HepG2 (cell line): Measurements from ENCODE around the gene TMEM9. TPM values are rescaled to one million over a fixed set of nuclear protein-coding genes. Genes with fewer than 3 reads are reported as not detected.

Experiments used
- ATAC-seq: fragments of 200-7000 bp; cut with Tn5 transposase; 3 replicates; pipeline ENCODE4 v1.9.1; 2020; ENCODE audit warnings: mild to moderate bottlenecking, moderate library complexity
- BruUV-seq: library from RNA; stranded (reverse); fragments of 400-500 nt; replicated peaks from 2 replicates; lab custom pipeline; 2021; lab: Mats Ljungman, UMichigan
- CTCF ChIA-PET: fragments of 300-600 bp; formaldehyde crosslinking; extraction: SDS; loops from one replicate; lab custom pipeline; 2021; ENCODE audit warnings: low total read pairs, inconsistent platforms, low intra/inter-chr PET ratio; lab: Yijun Ruan, JAX
- POLR2A ChIA-PET: fragments of 350-600 bp; sonication (Branson Sonifier 250); formaldehyde crosslinking; loops from one replicate; lab custom pipeline; 2020; ENCODE audit warnings: antibody characterized with exemption, inconsistent platforms; lab: Yijun Ruan, JAX
- DNase-seq: peaks from one replicate; pipeline ENCODE4 v3.0.0-alpha.2; 2015; ENCODE audit warnings: low spot score
- FAIRE-seq: peaks from 3 replicates; lab custom pipeline; 2011; peaks lifted over from hg19 to GRCh38; lab: Jason Lieb, UNC
- H2AFZ ChIP-seq: one replicate; pipeline ENCODE4 v1.6.1; 2011; ENCODE audit warnings: low read length, inconsistent platforms
- H3K27ac ChIP-seq: fragments of 300-600 bp; 3 replicates; pipeline ENCODE4 v1.8.0; 2011; ENCODE audit warnings: mixed run types, mild to moderate bottlenecking, mixed read lengths, low read length, inconsistent platforms; ENCODE audit not compliant: insufficient read depth; ENCODE audit errors: extremely low read length
- H3K27me3 ChIP-seq, 2 experiments: fragments of 200-600 bp in 1 of 2; 2 replicates in 1 of 2; 3 replicates in 1 of 2; pipeline versions ENCODE4 v1.6.0 to v1.8.0; 2011; ENCODE audit warnings: low read length in 2 of 2, mild to moderate bottlenecking in 2 of 2, moderate library complexity in 2 of 2, inconsistent platforms in 1 of 2; ENCODE audit not compliant: insufficient read depth in 2 of 2, control insufficient read depth in 1 of 2
- H3K36me3 ChIP-seq, 2 experiments: fragments of 200-600 bp in 1 of 2; replicated peaks in 1 of 2; 2 replicates in 1 of 2; 3 replicates in 1 of 2; pipeline versions ENCODE4 v1.5.1 to v1.8.0; 2011; ENCODE audit warnings: low read length in 2 of 2, inconsistent platforms in 1 of 2; ENCODE audit not compliant: insufficient read depth in 2 of 2, control insufficient read depth in 1 of 2
- H3K4me1 ChIP-seq: 2 replicates; pipeline ENCODE4 v1.5.1; 2012; ENCODE audit warnings: low read length, inconsistent platforms; ENCODE audit not compliant: insufficient read depth
- H3K4me2 ChIP-seq: 2 replicates; pipeline ENCODE4 v1.6.0; 2011; ENCODE audit warnings: low read depth, low read length, inconsistent platforms
- H3K4me3 ChIP-seq, 3 experiments: fragments of 200-600 bp in 1 of 3; sonication (generic), shearing (Covaris generic) in 1 of 3; replicated peaks in 1 of 3; 2 replicates each; pipeline ENCODE4 v1.5.1; 2011 to 2016; ENCODE audit warnings: low read length in 3 of 3, inconsistent platforms in 2 of 3, low read depth in 2 of 3, mild to moderate bottlenecking in 2 of 3, control low read depth in 1 of 3, mixed read lengths in 1 of 3; ENCODE audit not compliant: insufficient read depth in 1 of 3
- H3K79me2 ChIP-seq: one replicate; pipeline ENCODE4 v1.6.1; 2011; ENCODE audit warnings: low read length, inconsistent platforms; ENCODE audit not compliant: insufficient read depth
- H3K9ac ChIP-seq: 2 replicates; pipeline ENCODE4 v1.6.0; 2011; ENCODE audit warnings: mild to moderate bottlenecking, low read depth, low read length, inconsistent platforms; ENCODE audit not compliant: insufficient read depth
- H3K9me3 ChIP-seq: 2 replicates; pipeline ENCODE4 v1.5.1; 2012; ENCODE audit warnings: mild to moderate bottlenecking, low read length
- H4K20me1 ChIP-seq: 2 replicates; pipeline ENCODE4 v1.6.0; 2011; ENCODE audit warnings: inconsistent platforms, mild to moderate bottlenecking, low read length, moderate library complexity; ENCODE audit not compliant: insufficient read depth
- ARNT ChIP-seq: fragments of 450-650 bp; IDR thresholded peaks from 2 replicates; pipeline ENCODE4 v1.6.1; 2017
- ATF7-NPFF ChIP-seq: sonication (generic); formaldehyde crosslinking; IDR thresholded peaks from 2 replicates; pipeline ENCODE4 v1.8.1; 2023; ENCODE audit warnings: mild to moderate bottlenecking, low read depth, missing genetic modification reagents, moderate library complexity
- E2F5 ChIP-seq: sonication (generic); formaldehyde crosslinking; conservative IDR thresholded peaks from 2 replicates; pipeline ENCODE4 v1.4.0; 2020; ENCODE audit warnings: missing genetic modification reagents
- MEIS2 ChIP-seq: sonication (generic); formaldehyde crosslinking; IDR thresholded peaks from 2 replicates; pipeline ENCODE4 v1.9.0; 2021; ENCODE audit warnings: mild to moderate bottlenecking, missing genetic modification reagents
- MLX ChIP-seq: IDR thresholded peaks from 2 replicates; pipeline ENCODE4 v1.6.1; 2016
- NONO ChIP-seq, 2 experiments: fragments of 450-650 bp in 1 of 2; sonication (generic) in 1 of 2; formaldehyde crosslinking in 1 of 2; IDR thresholded peaks in 1 of 2; conservative IDR thresholded peaks in 1 of 2; 2 replicates each; pipeline versions ENCODE4 v1.6.1 to v1.8.0; 2017 to 2022; ENCODE audit warnings: mild to moderate bottlenecking in 1 of 2, missing genetic modification reagents in 1 of 2, moderate library complexity in 1 of 2
- PHB2 ChIP-seq: fragments of 450-650 bp; IDR thresholded peaks from 2 replicates; pipeline ENCODE4 v1.6.1; 2018; ENCODE audit not compliant: partially characterized antibody
- PPARG ChIP-seq: conservative IDR thresholded peaks from 2 replicates; pipeline ENCODE4 v1.6.1; 2016; ENCODE audit warnings: missing biosample characterization, missing genetic modification reagents
- RBFOX2 ChIP-seq: fragments of 200-400 bp; formaldehyde crosslinking; IDR thresholded peaks from 2 replicates; pipeline ENCODE4 v1.6.1; 2017; ENCODE audit warnings: low read depth, mild to moderate bottlenecking, low read length
- ZNF160 ChIP-seq: sonication (generic); formaldehyde crosslinking; IDR thresholded peaks from 2 replicates; pipeline ENCODE4 v1.8.0; 2022; ENCODE audit warnings: mild to moderate bottlenecking, inconsistent platforms, missing genetic modification reagents
- ZNF672 ChIP-seq: sonication (generic); formaldehyde crosslinking; IDR thresholded peaks from 2 replicates; pipeline ENCODE4 v1.8.1; 2022; ENCODE audit warnings: missing genetic modification reagents
- WGBS: methylation state at CpG from one replicate; pipeline ENCODE4 v1.1.6; 2017; ENCODE audit warnings: low lambda C conversion rate; 5-methylcytosine and 5-hydroxymethylcytosine counted together
- in situ Hi-C: cut with HindIII; loops from 2 replicates; pipeline ENCODE4 v1.10.0; 2017; ENCODE audit warnings: low pct_unique_long_range_greater_than_20kb; ENCODE audit not compliant: extremely low pct_ligation_motif_present
- intact Hi-C: fragments of 100-400 bp; cut with micrococcal nuclease; formaldehyde crosslinking; loops from one replicate; pipeline ENCODE4 v1.10.0; 2022; ENCODE audit not compliant: unreplicated experiment
- polyA plus RNA-seq, 8 experiments: library from polyadenylated mRNA; depleted of rRNA in 3 of 8; stranded (reverse) in 7 of 8; unstranded in 1 of 8; fragments of >200 nt; fragmentation: Illumina TruSeq in 4 of 8; extraction: Trizol in 4 of 8; gene quantifications; 2 replicates each; pipeline versions ENCODE4 v1.2.1 to v1.2.3, GENCODE V29; 2011 to 2016; ENCODE audit warnings: low read depth in 4 of 8, missing spikeins in 1 of 8, mixed read lengths in 1 of 8; ENCODE audit not compliant: insufficient read depth in 1 of 8
- total RNA-seq, 5 experiments: library from RNA; depleted of rRNA; stranded (reverse); fragments of >200 nt; fragmentation: Illumina TruSeq; extraction: Trizol; gene quantifications; 2 replicates each; pipeline ENCODE4 v1.2.3, GENCODE V29; 2016; ENCODE audit warnings: low read depth in 1 of 5

The TMEM9 gene
- total and polyA plus RNA-seq, 2 of the 13 experiments (the other 11 are each of a cell fraction or from before 2014, with no cell fraction given): 60.9 to 102 TPM

GRCh38 chr1:201143726-201144635, 10.3 kb downstream of the TMEM9 start:
- Histone ChIP-seq H3K36me3 (peaks cover 32 to 98% of the 10 kb centered on the region in 2 experiments), H3K4me1 (no peaks in the 10 kb centered on the region), H4K20me1 (0 out of 2 replicates have a peak, but pooled peaks cover 4% of the 10 kb centered on the region), H3K79me2 (no peaks in the 10 kb centered on the region), H3K27ac (no peak overlapping the region), H3K4me2 (no peak overlapping the region), H3K4me3 (no peak overlapping the region), H2AFZ (no peak overlapping the region), H3K9me3 (no peaks in the 10 kb centered on the region), H3K27me3 (no peaks in the 10 kb centered on the region), H3K9ac (no peak overlapping the region)
- FAIRE-seq: no peak
- intact Hi-C loops (no loop called here), in situ Hi-C loops (no loop called here)
- no TSS peak for BruUV-seq
- 91% methylated on average over 14 of the region's 18 CpGs for WGBS
- ChIA-PET POLR2A (no interaction called here), CTCF (no interaction called here)
- DNase-seq: no peak
- no peak for ATAC-seq
- TF ChIP-seq MEIS2 (CRISPR knock-in tag) (no peak), ZNF160 (CRISPR knock-in tag) (no peak), PPARG (CRISPR knock-in tag) (no peak), E2F5 (CRISPR knock-in tag) (no peak), ARNT (no peak), PHB2 (no peak), RBFOX2 (no peak), ATF7-NPFF (CRISPR knock-in tag) (no peak), ZNF672 (no peak), NONO (IDR thresholded peaks at IDR 0.05) (no peak), NONO (CRISPR knock-in tag; conservative IDR thresholded peaks at IDR 0.05) (no peak), MLX (CRISPR knock-in tag) (no peak)
